ENCODE measurements around the gene RAB38. TPM values are rescaled to one million over a fixed set of nuclear protein-coding genes. Genes with fewer than 3 reads are reported as not detected.

The RAB38 gene
- total and polyA plus RNA-seq, 2 experiments from 2014 or later: 8.8 to 14.2 TPM

DNA sequence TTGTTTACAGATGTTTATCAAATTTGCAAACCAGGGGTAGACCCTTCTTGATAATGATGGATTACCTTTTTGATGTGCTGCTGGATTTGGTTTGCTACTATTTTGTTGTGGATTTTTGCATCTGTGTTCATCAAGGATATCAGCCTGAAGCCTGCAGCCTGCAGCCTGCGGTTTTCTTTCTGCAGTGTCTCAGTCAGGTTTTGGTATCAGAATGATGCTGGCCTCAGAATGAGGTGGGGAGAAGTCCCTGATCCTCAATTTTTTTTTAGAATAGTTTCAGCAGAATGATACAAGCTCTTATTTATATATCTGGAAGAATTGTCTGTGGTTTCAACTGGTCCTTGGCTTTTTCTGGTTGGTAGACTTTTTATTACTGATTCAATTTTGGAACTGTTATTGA is 19.7 kb upstream of the RAB38 start (continued):
- TF ChIP-seq, protein P1, sequence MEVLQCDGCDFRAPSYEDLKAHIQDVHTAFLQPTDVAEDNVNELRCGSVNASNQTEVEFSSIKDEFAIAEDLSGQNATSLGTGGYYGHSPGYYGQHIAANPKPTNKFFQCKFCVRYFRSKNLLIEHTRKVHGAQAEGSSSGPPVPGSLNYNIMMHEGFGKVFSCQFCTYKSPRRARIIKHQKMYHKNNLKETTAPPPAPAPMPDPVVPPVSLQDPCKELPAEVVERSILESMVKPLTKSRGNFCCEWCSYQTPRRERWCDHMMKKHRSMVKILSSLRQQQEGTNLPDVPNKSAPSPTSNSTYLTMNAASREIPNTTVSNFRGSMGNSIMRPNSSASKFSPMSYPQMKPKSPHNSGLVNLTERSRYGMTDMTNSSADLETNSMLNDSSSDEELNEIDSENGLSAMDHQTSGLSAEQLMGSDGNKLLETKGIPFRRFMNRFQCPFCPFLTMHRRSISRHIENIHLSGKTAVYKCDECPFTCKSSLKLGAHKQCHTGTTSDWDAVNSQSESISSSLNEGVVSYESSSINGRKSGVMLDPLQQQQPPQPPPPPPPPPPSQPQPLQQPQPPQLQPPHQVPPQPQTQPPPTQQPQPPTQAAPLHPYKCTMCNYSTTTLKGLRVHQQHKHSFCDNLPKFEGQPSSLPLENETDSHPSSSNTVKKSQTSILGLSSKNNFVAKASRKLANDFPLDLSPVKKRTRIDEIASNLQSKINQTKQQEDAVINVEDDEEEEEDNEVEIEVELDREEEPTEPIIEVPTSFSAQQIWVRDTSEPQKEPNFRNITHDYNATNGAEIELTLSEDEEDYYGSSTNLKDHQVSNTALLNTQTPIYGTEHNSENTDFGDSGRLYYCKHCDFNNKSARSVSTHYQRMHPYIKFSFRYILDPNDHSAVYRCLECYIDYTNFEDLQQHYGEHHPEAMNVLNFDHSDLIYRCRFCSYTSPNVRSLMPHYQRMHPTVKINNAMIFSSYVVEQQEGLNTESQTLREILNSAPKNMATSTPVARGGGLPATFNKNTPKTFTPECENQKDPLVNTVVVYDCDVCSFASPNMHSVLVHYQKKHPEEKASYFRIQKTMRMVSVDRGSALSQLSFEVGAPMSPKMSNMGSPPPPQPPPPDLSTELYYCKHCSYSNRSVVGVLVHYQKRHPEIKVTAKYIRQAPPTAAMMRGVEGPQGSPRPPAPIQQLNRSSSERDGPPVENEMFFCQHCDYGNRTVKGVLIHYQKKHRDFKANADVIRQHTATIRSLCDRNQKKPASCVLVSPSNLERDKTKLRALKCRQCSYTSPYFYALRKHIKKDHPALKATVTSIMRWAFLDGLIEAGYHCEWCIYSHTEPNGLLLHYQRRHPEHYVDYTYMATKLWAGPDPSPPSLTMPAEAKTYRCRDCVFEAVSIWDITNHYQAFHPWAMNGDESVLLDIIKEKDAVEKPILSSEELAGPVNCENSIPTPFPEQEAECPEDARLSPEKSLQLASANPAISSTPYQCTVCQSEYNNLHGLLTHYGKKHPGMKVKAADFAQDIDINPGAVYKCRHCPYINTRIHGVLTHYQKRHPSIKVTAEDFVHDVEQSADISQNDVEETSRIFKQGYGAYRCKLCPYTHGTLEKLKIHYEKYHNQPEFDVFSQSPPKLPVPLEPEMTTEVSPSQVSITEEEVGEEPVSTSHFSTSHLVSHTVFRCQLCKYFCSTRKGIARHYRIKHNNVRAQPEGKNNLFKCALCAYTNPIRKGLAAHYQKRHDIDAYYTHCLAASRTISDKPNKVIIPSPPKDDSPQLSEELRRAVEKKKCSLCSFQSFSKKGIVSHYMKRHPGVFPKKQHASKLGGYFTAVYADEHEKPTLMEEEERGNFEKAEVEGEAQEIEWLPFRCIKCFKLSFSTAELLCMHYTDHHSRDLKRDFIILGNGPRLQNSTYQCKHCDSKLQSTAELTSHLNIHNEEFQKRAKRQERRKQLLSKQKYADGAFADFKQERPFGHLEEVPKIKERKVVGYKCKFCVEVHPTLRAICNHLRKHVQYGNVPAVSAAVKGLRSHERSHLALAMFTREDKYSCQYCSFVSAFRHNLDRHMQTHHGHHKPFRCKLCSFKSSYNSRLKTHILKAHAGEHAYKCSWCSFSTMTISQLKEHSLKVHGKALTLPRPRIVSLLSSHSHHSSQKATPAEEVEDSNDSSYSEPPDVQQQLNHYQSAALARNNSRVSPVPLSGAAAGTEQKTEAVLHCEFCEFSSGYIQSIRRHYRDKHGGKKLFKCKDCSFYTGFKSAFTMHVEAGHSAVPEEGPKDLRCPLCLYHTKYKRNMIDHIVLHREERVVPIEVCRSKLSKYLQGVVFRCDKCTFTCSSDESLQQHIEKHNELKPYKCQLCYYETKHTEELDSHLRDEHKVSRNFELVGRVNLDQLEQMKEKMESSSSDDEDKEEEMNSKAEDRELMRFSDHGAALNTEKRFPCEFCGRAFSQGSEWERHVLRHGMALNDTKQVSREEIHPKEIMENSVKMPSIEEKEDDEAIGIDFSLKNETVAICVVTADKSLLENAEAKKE (CRISPR knock-in tag; IDR thresholded peaks at IDR 0.05): no peak
- TF ChIP-seq CREB1 (CRISPR knock-in tag; IDR thresholded peaks at IDR 0.05; ENCODE audit: low read depth): no peak

- Histone ChIP-seq H3K36me3 (ENCODE audit: insufficient read depth) (no peaks in the 10 kb centered on the region), H4K20me1 (replicated peaks; ENCODE audit: insufficient read depth) (no peaks in the 10 kb centered on the region), H3K4me3 (no peak overlapping the region), H3K9me2 (ENCODE audit: insufficient read depth) (no peaks in the 10 kb centered on the region), H3K4me1 (ENCODE audit: insufficient read depth) (no peaks in the 10 kb centered on the region), H3F3A (replicated peaks; ENCODE audit: low read depth) (no peaks in the 10 kb centered on the region), H3K27ac (ENCODE audit: low read depth) (no peak overlapping the region), H2AFZ (no peak overlapping the region), H3K79me2 (replicated peaks; ENCODE audit: insufficient read depth) (no peaks in the 10 kb centered on the region), H3K4me2 (no peak overlapping the region), H3K27me3 (ENCODE audit: insufficient read depth) (no peaks in the 10 kb centered on the region)
- no peak for ATAC-seq
- Mint-ChIP-seq H3K4me3 (no peak overlapping the region), H3K27ac (no peak overlapping the region), H3K36me3 (ENCODE audit: low read depth) (peaks cover 9% of the 10 kb centered on the region; the same call in 2 of the 3 replicates), H3K27me3 (ENCODE audit: insufficient read depth, low read depth, poor library complexity) (peaks cover 2% of the 10 kb centered on the region), H3K9me3 (peaks cover 15% of the 10 kb centered on the region; the same call in 2 of the 3 replicates), H3K4me1 (no peaks in the 10 kb centered on the region; the same call in 2 of the 3 replicates)
- DNase-seq (ENCODE audit: low spot score): no peak
- TF ChIP-seq ZNF331 (CRISPR knock-in tag; IDR thresholded peaks at IDR 0.05; ENCODE audit: low read depth) (no peak), NANOG (IDR thresholded peaks at IDR 0.05; ENCODE audit: borderline replicate concordance) (no peak), JUNB (IDR thresholded peaks at IDR 0.05; ENCODE audit: unreplicated experiment) (no peak), EZH2 (IDR thresholded peaks at IDR 0.05; ENCODE audit: low read depth, unreplicated experiment) (no peak), CREB1 (CRISPR knock-in tag; IDR thresholded peaks at IDR 0.05; ENCODE audit: low read depth) (no peak)
- TF ChIP-seq, protein P2, sequence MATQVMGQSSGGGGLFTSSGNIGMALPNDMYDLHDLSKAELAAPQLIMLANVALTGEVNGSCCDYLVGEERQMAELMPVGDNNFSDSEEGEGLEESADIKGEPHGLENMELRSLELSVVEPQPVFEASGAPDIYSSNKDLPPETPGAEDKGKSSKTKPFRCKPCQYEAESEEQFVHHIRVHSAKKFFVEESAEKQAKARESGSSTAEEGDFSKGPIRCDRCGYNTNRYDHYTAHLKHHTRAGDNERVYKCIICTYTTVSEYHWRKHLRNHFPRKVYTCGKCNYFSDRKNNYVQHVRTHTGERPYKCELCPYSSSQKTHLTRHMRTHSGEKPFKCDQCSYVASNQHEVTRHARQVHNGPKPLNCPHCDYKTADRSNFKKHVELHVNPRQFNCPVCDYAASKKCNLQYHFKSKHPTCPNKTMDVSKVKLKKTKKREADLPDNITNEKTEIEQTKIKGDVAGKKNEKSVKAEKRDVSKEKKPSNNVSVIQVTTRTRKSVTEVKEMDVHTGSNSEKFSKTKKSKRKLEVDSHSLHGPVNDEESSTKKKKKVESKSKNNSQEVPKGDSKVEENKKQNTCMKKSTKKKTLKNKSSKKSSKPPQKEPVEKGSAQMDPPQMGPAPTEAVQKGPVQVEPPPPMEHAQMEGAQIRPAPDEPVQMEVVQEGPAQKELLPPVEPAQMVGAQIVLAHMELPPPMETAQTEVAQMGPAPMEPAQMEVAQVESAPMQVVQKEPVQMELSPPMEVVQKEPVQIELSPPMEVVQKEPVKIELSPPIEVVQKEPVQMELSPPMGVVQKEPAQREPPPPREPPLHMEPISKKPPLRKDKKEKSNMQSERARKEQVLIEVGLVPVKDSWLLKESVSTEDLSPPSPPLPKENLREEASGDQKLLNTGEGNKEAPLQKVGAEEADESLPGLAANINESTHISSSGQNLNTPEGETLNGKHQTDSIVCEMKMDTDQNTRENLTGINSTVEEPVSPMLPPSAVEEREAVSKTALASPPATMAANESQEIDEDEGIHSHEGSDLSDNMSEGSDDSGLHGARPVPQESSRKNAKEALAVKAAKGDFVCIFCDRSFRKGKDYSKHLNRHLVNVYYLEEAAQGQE (IDR thresholded peaks at IDR 0.05; ENCODE audit: unreplicated experiment): no peak
- TF ChIP-seq, protein P3, sequence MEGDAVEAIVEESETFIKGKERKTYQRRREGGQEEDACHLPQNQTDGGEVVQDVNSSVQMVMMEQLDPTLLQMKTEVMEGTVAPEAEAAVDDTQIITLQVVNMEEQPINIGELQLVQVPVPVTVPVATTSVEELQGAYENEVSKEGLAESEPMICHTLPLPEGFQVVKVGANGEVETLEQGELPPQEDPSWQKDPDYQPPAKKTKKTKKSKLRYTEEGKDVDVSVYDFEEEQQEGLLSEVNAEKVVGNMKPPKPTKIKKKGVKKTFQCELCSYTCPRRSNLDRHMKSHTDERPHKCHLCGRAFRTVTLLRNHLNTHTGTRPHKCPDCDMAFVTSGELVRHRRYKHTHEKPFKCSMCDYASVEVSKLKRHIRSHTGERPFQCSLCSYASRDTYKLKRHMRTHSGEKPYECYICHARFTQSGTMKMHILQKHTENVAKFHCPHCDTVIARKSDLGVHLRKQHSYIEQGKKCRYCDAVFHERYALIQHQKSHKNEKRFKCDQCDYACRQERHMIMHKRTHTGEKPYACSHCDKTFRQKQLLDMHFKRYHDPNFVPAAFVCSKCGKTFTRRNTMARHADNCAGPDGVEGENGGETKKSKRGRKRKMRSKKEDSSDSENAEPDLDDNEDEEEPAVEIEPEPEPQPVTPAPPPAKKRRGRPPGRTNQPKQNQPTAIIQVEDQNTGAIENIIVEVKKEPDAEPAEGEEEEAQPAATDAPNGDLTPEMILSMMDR (conservative IDR thresholded peaks at IDR 0.05; ENCODE audit: low read depth in 2 of 2): no peak
These were observed 18.0 kb upstream of the RAB38 start for GRCh38 chr11:88193278-88193677.

Measured in GM23338 (cell line).